Smooth muscle cell (in vitro differentiated cells): Measurements from ENCODE around the gene ATP8B4. TPM values are rescaled to one million over a fixed set of nuclear protein-coding genes. Genes with fewer than 3 reads are reported as not detected.

Experiments used
- DNase-seq: peaks from one replicate; lab custom pipeline; 2025; ENCODE audit not compliant: unreplicated experiment; lab: John Stamatoyannopoulos, UW
- H2AFZ ChIP-seq: fragments of 200-600 bp; sonication (generic); 2 replicates; pipeline ENCODE4 v1.6.0; 2016; ENCODE audit warnings: antibody characterized with exemption, low read depth, mild to moderate bottlenecking
- H3F3A ChIP-seq: fragments of 200-600 bp; sonication (generic); 2 replicates; pipeline ENCODE4 v1.6.0; 2017; ENCODE audit warnings: antibody characterized with exemption, low read depth
- H3K27ac ChIP-seq: fragments of 200-600 bp; sonication (generic); 2 replicates; pipeline ENCODE4 v1.5.1; 2016; ENCODE audit warnings: low read depth, mild to moderate bottlenecking
- H3K27me3 ChIP-seq: fragments of 200-600 bp; sonication (generic); 2 replicates; pipeline ENCODE4 v1.6.1; 2016; ENCODE audit warnings: low read depth, mild to moderate bottlenecking
- H3K36me3 ChIP-seq: fragments of 200-600 bp; sonication (generic); 2 replicates; pipeline ENCODE4 v1.5.1; 2016; ENCODE audit warnings: low read depth
- H3K4me1 ChIP-seq: fragments of 200-600 bp; sonication (generic); 2 replicates; pipeline ENCODE4 v1.5.1; 2016; ENCODE audit warnings: low read depth
- H3K4me2 ChIP-seq: fragments of 200-600 bp; sonication (generic); 2 replicates; pipeline ENCODE4 v1.6.0; 2016; ENCODE audit warnings: mild to moderate bottlenecking
- H3K4me3 ChIP-seq: fragments of 200-600 bp; sonication (generic); 2 replicates; pipeline ENCODE4 v1.5.1; 2016; ENCODE audit warnings: mild to moderate bottlenecking
- H3K79me2 ChIP-seq: fragments of 200-600 bp; sonication (generic); 2 replicates; pipeline ENCODE4 v1.6.0; 2016; ENCODE audit warnings: low read depth, mild to moderate bottlenecking
- H3K9ac ChIP-seq: fragments of 200-600 bp; sonication (generic); 2 replicates; pipeline ENCODE4 v1.6.0; 2016; ENCODE audit warnings: low read depth
- H3K9me3 ChIP-seq: fragments of 200-600 bp; sonication (generic); replicated peaks from 2 replicates; pipeline ENCODE4 v1.5.1; 2016; ENCODE audit warnings: low read depth
- H4K20me1 ChIP-seq: fragments of 200-600 bp; sonication (generic); 2 replicates; pipeline ENCODE4 v1.6.0; 2016; ENCODE audit warnings: low read depth
- WGBS: methylation state at CpG from one replicate; pipeline ENCODE4 v1.1.7; 2016; ENCODE audit warnings: low lambda C conversion rate; 5-methylcytosine and 5-hydroxymethylcytosine counted together
- polyA plus RNA-seq: library from polyadenylated mRNA; unstranded; fragments of >200 nt; fragmentation: Nextera tagmentation; extraction: Ambion mirVana; gene quantifications from 2 replicates; pipeline ENCODE4 v1.2.1, GENCODE V29; 2016
- total RNA-seq: library from RNA; depleted of rRNA; stranded (reverse); fragments of >200 nt; gene quantifications from 2 replicates; pipeline ENCODE4 v1.2.3, GENCODE V29; 2014
- TF ChIP-seq, protein P1 (sequence below): fragments of 200-600 bp; sonication (generic); IDR thresholded peaks from 2 replicates; pipeline ENCODE4 v1.5.1; 2017; ENCODE audit warnings: borderline replicate concordance, mild to moderate bottlenecking, antibody characterized with exemption; ENCODE audit not compliant: insufficient read depth, poor library complexity, severe bottlenecking

Gene ATP8B4
- total and polyA plus RNA-seq, 2 experiments from 2014 or later, result 21.7 to 60.5 TPM

DNA sequence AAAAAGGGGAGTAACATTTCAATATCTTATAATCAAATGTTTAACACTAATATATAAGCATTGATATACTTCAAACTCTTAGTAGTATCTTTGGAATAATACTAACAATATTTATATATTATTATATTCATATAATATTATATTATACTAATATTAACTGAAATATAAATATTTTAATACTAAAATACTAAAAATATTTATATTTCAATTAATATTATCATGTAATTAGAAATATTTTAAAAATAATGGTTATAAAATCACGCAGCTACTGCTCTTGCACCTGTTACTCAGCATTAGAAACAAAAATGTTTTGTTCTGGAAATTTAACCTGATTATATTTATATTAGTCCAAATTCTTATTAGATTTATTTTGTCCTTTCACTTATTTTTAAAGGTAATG lies 12.6 kb upstream of the ATP8B4 start:
- no peak overlapping the region for H3K9ac ChIP-seq
- WGBS, result 93% methylated on average over 1 of the region's 1 CpG

GRCh38 chr15:50128266-50128665 lies 9.2 kb upstream of the ATP8B4 start:
- H3K4me3 ChIP-seq, result no peak overlapping the region
- H2AFZ ChIP-seq, result no peak overlapping the region
- H3K9me3 ChIP-seq, result no peaks in the 10 kb centered on the region
- no peak overlapping the region for H3K9ac ChIP-seq
- no peaks in the 10 kb centered on the region for H3K4me1 ChIP-seq
- no peaks in the 10 kb centered on the region for H3K27me3 ChIP-seq
- H3F3A ChIP-seq, result no peaks in the 10 kb centered on the region
- H4K20me1 ChIP-seq, result no peaks in the 10 kb centered on the region
- H3K4me2 ChIP-seq, result no peak overlapping the region
- DNase-seq, result no peak
- TF ChIP-seq, protein P1, sequence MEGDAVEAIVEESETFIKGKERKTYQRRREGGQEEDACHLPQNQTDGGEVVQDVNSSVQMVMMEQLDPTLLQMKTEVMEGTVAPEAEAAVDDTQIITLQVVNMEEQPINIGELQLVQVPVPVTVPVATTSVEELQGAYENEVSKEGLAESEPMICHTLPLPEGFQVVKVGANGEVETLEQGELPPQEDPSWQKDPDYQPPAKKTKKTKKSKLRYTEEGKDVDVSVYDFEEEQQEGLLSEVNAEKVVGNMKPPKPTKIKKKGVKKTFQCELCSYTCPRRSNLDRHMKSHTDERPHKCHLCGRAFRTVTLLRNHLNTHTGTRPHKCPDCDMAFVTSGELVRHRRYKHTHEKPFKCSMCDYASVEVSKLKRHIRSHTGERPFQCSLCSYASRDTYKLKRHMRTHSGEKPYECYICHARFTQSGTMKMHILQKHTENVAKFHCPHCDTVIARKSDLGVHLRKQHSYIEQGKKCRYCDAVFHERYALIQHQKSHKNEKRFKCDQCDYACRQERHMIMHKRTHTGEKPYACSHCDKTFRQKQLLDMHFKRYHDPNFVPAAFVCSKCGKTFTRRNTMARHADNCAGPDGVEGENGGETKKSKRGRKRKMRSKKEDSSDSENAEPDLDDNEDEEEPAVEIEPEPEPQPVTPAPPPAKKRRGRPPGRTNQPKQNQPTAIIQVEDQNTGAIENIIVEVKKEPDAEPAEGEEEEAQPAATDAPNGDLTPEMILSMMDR, result no peak
- H3K27ac ChIP-seq, result no peak overlapping the region
- no peaks in the 10 kb centered on the region for H3K79me2 ChIP-seq
- H3K36me3 ChIP-seq, result no peaks in the 10 kb centered on the region

More for the DNA sequence above, 12.6 kb upstream of the ATP8B4 start:
- Histone ChIP-seq H3K4me1 (no peaks in the 10 kb centered on the region), H3K4me3 (no peak overlapping the region), H3K36me3 (no peaks in the 10 kb centered on the region), H4K20me1 (no peaks in the 10 kb centered on the region), H3K27me3 (no peaks in the 10 kb centered on the region), H3K4me2 (no peak overlapping the region), H3K9me3 (no peaks in the 10 kb centered on the region), H3K27ac (no peak overlapping the region), H3K79me2 (no peaks in the 10 kb centered on the region), H3F3A (peaks cover 14% of the 10 kb centered on the region), H2AFZ (no peak overlapping the region)
- DNase-seq, result no peak
- TF ChIP-seq, protein P1, result no peak

- Histone ChIP-seq H4K20me1 (no peaks in the 10 kb centered on the region), H3F3A (no peaks in the 10 kb centered on the region), H3K4me1 (no peaks in the 10 kb centered on the region), H3K36me3 (no peaks in the 10 kb centered on the region), H3K79me2 (no peaks in the 10 kb centered on the region), H3K4me3 (no peak overlapping the region), H2AFZ (no peak overlapping the region), H3K27me3 (no peaks in the 10 kb centered on the region), H3K27ac (no peak overlapping the region), H3K9me3 (no peaks in the 10 kb centered on the region), H3K9ac (no peak overlapping the region), H3K4me2 (no peak overlapping the region)
- WGBS, result 89% methylated on average over 4 of the region's 4 CpGs
- no peak for DNase-seq
- TF ChIP-seq, protein P1, result no peak
Observed at GRCh38 chr15:50127255-50127777, 8.3 kb upstream of the ATP8B4 start.

GRCh38 chr15:50126072-50126471 lies 7.0 kb upstream of the ATP8B4 start:
- Histone ChIP-seq H3K4me2 (no peak overlapping the region), H4K20me1 (no peaks in the 10 kb centered on the region), H3K4me3 (no peak overlapping the region), H3K79me2 (no peaks in the 10 kb centered on the region), H3K9ac (no peak overlapping the region), H3F3A (no peaks in the 10 kb centered on the region), H3K36me3 (no peaks in the 10 kb centered on the region), H3K27me3 (no peaks in the 10 kb centered on the region), H2AFZ (no peak overlapping the region), H3K4me1 (no peaks in the 10 kb centered on the region), H3K27ac (no peak overlapping the region), H3K9me3 (no peaks in the 10 kb centered on the region)
- no peak for DNase-seq
- WGBS, result 92% methylated on average over 4 of the region's 4 CpGs
- TF ChIP-seq, protein P1, result no peak
